RKO (cell line): ENCODE results near the gene LY6G6F.
"Not testable (repeated sequence)": the region's sequence is repeated elsewhere in the genome, so short reads cannot be mapped to it uniquely, and the experiment has no call there.

ENCODE experiments used
- DNase-seq: peaks from one replicate; pipeline ENCODE4 v3.0.0-alpha.2; 2016; ENCODE audit warnings: low spot score

LY6G6F gene

DNA sequence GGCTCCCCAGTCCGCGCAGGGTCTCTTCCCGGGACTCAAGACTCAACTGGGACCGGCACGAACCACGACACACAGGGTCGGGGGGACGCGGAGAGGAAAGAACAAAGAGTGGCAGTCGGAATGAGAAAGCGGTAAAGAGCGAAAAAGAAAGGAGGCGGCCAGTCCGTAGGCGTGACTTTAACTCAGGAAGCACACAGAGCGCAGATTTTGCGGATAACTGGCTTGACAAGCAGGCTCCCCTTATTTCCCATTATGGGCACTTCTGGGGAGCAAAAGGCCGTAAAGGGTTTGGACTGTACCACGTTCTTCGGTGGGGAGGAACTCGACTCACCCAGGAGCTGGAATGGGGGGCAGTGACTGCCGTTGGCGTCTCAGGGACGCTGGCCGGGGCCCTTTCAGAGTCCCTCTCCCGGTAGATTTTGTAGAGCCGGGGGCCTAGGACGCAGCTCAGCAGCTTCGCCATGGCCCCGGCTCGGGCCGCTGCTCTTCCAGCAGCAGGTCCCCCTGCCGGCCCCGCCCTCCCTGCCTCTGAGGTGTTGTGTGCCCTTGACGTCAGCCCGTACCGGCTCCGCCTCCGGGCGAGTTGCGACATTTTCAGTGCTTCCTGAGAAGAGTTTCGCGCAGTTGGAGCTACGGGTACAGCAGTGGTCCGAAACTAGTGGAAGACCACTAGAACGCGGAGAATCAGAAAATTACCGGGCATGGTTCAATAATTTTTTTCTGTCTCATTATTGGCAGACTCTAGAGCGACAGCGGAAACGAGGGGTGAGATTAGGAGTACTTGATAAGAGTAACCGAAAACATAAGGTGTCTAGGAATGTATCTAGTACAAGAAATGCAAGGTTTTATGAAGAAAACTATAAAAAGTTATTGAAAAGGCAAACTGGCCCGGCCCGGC, 3.6 kb upstream of the LY6G6F start, which contains the start of gene ABHD16A:
Gene ABHD16A, minus strand, starts transcription at position 506 of the 898 bp plus-strand sequence. Its CDS starts 43 bp downstream, at position 463.
- peak; percentile 98 for DNase-seq

DNA sequence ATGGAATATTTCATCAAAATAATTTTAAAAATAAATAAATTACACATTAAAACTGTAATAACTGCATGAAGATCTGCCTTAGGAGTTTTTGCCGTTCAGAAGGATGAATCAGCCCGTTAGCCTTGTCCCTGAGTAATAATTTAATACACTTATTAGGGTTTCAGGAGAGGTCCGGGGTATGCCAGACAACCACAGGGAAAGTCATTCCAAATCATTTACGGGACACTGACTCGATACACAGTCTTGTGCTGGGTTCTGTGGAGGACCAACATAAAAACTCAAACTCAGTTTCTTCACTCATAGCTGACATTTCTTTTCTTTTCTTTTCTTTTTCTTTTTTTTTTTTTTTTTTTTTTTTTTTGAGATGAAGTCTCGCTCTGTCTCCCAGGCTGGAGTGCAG, 735 bp upstream of the LY6G6F start:
- no peak for DNase-seq

DNA sequence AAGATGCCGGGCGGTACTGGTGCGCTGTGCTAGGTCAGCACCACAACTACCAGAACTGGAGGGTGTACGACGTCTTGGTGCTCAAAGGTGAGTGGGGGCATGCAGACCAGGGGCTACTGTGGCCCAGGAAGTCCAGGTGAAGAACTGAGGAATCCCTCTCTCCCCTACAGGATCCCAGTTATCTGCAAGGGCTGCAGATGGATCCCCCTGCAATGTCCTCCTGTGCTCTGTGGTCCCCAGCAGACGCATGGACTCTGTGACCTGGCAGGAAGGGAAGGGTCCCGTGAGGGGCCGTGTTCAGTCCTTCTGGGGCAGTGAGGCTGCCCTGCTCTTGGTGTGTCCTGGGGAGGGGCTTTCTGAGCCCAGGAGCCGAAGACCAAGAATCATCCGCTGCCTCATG, 1.0 kb downstream of the LY6G6F start:
- DNase-seq = no peak

DNA sequence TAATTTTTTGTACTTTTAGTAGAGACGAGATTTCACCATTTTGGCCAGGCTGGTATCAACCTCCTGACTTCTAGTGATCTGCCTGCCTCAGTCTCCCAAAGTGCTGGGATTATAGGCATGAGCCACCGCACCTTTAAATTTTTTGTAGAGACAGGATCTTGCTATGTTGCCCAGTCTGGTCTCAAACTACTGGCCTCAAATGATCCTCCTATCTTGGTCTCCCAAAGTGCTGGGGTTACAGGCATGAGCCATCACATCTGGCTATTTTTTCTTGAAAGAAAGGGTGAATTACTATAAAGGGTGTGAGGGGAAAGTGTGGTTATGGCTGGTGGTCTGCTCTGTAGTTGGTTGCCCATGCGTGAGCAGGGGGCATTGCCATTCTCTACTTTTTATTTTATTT, 1.6 kb downstream of the LY6G6F start:
- no peak for DNase-seq

DNA sequence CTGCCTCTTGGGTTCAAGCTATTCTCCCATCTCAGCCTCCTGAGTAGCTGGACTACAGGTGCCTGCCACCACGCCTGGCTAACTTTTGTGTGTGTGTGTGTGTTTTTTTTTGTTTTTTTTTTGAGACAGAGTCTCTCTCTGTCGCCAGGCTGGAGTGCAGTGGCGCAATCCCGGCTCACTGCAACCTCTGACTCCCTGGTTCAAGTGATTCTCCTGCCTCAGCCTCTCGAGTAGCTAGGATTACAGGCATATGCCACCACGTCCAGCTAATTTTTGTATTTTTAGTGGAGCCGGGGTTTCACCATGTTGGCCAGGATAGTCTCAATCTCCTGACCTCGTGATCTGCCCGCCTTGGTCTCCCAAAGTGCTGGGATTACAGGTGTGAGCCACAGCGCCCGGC, 2.5 kb downstream of the LY6G6F start:
- not testable (repeated sequence) for DNase-seq

DNA sequence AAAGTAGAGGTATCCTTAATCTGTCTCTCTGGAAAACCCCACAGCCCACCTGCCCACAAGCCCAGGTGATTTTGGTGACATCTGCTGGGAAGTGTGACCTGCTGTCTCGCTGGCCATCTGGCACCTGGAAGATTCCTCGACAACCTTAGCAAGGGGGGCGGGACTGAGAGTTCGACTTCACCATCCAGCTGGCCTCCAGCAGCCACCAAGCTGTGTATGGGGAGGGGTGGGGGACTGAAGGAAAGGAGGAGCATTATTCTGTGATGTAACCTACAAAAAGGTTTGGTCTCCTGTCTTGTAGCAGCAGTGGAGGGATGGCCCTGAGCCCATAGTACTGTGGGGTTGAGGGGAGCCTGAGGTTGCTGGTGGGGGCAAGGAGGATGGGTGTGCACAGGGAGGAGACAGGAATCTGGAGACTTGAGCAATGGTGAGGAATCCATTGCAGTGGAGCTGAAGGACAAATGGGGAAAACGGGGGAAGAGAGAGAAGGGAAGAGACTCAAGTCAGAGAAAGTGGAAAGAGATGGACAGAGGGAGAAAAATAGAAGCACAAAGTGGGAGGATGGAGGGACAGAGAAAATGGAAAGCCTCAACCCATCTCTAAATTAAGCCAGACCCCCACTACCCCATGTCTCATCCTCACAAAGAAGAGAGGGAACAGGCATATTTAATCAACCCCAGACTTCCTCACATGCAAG, 4.0 kb downstream of the LY6G6F start:
- DNase-seq = no peak

DNA sequence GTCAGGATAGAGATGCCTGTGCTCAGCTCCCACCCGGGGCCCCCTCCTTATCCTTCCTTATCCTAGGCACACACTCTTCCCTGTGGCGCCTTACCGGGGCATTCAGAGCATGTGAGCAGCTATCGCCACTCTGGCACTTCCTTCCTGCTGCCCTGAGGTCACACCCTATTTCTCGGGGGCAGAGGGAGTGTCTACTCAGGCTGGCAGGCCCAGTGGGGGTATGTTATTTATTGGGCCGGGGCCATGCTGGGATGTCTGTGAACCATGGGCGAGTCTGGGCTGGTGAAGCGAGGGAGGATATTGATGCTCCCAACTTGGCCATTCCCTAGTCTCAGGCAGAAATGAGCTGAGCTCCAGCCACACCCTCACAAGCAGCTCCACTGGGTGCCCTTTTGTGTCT, 4.6 kb downstream of the LY6G6F start:
- no peak for DNase-seq

DNA sequence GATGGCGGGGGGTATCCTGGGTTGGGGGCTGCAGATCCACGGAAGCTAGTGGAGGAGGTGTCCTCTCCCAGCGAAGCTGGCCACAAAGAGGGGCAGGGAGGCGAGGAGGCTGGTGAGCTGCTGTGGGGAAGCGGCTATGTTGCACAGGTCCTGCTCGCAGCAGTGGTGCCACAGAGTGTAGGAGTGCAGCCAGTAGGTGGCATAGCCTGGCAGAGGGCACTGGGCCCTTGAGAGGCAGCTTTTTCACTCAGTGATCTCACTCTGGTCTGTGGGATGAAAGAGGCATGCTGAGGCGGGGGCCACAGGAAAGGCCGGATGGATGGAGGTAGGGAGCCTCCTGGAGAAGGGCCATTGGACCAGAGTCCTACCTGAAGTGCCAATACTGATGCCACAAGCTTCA, 5.6 kb downstream of the LY6G6F start:
- DNase-seq = no peak

DNA sequence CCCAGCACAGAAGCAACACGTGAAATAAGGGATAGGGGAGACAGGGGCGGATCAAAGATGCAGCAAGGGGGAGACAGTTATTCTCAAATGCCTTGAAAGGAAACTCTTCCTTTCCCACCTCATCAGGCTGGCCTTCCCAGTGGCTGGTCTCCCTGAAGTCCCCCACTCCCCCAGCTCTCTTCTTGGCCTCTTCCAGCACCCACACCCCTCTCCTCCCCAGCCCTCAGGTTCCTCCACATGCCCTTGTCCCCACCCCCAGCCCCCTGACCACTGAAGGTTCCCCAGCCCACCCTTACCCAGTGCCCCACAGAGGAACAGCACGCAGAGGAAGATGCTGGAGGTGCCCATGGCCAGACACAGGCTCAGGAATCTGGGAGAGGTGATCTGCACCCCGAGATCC, 6.8 kb downstream of the LY6G6F start:
- no peak for DNase-seq

DNA sequence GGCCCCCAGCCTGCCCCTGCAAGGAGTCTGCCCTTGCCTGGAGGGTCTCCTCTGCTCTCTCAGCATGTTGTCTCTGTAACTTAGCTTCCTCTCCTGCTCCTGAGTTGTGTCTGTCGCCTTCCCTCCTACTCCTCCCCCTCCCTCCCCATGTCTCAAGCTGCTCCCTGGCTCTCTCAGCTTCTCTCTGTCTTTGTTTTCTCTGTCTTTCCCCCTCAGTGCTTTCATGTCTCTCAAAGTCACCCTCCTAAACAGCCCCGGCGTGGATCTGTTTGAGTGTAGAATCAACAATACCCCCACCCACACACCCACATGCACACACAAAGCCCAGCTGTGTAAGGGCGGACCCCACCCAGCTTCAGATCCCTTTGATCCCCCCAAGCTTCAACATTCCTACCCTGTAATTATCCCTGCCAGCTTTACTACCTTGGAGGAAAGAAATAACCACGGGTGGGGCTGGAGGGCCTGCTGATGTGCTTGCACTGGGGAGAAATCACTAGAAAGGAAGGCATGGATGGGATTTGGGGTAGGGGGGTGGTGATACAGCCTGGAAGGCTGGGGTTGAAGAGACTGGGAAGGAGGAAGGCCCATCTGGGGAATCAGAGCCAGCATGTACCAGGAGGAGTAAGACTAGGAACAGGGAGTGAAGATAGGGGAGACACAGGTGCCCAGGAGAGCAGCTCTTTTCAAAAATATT, 7.5 kb downstream of the LY6G6F start:
- DNase-seq = no peak

DNA sequence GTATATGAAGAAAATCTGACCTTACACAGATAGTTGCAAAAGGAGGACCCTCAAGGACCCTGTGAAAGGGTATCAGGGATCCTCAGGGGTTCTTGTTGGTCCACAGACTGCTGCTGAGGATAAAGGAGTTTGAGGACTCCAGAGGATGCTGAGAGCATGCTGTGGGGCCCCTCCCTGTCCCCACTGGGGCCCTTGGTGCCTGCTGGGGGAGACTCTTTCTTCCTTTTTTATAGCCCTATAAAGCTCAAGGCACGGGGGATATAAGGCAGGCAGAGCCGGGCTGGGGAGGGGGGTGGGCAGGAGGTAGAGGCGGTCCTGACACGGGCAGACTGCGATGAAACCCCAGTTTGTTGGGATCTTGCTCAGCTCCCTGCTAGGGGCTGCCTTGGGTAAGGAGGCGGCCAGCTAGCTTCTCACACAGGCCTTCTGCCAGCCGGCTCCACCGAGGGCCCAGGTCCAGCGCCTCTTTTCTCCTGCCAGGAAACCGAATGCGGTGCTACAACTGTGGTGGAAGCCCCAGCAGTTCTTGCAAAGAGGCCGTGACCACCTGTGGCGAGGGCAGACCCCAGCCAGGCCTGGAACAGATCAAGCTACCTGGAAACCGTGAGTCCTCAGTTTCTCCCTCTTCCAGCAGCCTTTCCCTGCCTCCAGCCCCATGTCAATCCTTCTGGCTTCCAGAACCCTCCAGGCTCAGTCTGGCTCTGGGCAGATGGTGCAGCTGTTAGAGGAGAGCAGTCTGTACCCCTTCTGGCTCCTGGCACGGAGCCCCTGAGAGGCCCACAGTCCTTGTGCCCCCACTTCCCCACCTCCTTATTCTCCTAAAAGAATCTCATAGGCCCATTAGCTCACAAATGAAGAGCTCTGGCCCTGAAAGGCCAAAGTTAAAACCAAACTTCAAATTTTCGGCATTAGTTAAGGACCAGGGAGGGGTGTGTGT, 8.6 kb downstream of the LY6G6F start, which contains the start of gene LY6G6D:
Gene LY6G6D, plus strand, starts transcription at position 327 of the 937 bp plus-strand sequence. Its CDS starts 8 bp downstream, at position 335.
- DNase-seq = no peak

DNA sequence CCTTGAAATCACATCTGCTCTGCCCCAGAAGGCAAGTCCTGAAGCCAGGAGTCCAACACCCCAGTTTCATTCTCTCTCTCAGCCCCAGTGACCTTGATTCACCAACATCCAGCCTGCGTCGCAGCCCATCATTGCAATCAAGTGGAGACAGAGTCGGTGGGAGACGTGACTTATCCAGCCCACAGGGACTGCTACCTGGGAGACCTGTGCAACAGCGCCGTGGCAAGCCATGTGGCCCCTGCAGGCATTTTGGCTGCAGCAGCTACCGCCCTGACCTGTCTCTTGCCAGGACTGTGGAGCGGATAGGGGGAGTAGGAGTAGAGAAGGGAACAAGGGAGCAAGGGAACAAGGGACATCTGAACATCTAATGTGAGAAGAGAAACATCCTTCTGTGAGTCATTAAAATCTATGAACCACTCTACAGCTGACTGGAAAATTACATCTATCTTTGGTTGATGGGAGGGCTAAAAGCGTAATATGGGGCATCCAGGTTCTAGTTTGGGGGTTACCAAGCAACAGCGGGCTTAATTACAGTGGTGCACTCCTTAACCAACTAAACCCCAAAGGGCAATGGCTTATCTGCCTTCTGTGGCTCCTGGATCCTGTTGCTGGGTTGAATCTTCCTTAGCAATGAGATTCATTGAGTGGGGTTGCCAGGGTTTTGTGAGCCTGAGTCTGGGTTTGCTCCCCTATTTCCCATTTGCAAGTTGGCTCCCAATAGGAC, 11.0 kb downstream of the LY6G6F start:
- DNase-seq = no peak

DNA sequence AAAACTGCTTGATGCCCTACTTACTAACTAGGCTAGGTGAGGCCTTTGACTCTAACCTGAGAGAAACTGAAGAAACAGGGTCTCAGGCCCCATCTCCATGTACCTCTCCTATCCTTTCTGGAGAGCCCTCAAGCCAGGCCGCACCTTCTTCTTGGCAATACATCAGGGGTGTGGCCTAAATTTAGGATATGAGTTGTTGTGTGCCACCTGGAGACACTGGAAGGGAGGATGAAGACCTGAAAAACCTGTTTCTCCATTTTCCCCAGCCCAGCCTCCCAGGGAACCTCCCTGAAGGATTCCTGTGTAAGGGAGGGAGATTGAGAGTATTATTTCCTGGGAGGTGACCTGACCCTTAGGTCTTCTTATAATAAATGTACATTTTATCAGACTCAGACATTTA, 11.6 kb downstream of the LY6G6F start:
- no peak for DNase-seq

DNA sequence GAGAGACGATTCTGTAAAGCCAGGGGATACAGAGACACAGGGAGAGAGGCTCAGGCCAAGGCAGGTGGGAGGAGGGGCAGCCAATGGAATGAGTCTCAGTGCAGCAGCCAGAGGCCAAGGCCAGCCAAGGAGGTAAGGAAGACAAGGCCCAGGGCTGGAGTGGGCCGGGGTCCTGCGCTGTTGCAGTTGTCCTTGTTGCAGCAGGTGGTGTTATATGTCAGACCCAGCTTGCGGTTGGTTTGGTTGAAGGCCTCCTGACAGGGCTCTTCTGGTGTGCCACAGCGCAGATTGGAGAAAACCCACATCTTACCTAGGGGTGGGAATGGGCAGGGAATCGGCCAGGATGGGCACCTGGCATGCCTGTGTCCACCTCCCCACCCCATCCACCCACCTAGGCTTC, 12.3 kb downstream of the LY6G6F start:
- no peak for DNase-seq

DNA sequence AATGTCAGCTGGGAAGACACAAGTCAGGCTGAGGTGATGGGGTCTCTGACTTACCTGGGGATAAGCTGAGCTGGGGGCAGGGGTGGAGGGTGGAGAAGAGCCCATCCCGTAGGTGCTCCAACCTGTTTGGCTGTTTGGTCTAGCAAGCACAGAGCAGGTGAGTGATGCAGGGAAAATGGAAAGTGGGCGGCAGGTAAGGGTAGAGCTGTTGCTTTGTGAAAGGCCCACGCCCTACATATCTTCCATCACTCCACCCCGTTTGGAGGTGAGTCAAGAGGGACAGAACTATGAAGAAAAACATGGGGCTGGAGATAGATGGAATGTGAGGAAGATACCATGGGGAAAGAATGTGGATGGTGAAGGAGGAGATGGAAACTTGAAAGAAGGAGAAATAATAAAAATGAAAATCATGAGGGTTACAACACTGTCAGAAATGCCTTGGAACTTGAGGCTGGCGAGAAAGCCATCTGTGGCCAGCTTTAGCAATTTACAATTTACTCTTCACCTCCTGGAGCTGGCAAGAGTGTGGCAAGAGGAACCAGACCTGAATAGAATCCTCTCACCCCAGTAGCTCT, 13.6 kb downstream of the LY6G6F start:
- no peak for DNase-seq

DNA sequence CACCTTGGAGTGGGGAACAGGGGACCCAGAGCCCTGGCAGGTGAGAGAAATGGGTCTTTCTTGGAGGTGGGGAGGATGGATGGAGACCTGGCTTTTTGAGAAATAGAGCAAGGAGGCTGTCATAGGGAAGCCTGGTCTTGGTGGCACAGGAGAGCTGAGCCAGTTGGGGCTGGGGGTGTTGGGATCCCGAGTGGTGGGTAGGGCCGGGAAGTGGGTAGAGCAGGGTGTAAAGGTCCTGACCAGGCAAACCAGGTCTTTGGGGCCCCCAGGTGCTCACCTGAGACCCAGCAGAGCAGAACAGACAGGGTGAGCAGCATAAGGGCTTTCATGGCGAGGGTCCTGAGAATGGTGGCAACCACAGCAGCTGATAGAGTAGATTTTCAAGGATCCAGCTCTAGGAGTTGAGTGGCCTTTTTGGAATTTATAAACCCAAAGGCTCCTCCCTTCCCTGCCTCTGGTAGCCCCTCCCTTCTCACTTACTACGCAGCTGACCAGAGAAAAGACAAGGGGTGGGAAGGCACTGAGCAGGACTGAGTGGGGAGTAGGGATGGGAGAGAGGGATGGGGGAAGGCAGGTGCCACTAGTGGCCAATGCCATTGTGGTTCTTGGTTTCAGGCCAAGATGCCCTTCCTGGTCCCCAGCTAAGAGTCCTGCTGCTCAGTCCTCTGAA, 14.8 kb downstream of the LY6G6F start, which contains the start of gene LY6G6C:
Gene LY6G6C, minus strand, starts transcription at position 396 of the 670 bp plus-strand sequence. Its CDS starts 67 bp downstream, at position 329.
- DNase-seq = no peak

DNA sequence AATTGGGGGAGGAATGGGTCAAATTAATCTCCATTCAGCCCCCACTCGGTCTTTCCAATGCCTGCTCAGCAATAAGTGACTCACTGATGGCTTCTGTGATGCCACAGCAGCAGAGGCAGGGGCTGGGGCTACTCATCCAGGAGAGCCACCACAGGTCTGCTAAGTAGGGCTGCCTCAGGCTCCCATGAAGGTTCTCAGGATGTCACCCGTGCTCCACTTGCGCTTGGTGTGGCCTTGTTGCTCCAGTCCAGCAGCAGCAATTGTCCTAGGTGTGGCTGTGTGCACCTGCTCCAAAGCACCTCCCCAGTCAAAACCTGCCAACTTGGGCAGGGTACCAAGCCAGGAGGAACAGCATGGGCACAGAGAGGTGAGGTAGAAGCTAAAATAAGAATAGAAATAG, 15.5 kb downstream of the LY6G6F start:
- no peak for DNase-seq

DNA sequence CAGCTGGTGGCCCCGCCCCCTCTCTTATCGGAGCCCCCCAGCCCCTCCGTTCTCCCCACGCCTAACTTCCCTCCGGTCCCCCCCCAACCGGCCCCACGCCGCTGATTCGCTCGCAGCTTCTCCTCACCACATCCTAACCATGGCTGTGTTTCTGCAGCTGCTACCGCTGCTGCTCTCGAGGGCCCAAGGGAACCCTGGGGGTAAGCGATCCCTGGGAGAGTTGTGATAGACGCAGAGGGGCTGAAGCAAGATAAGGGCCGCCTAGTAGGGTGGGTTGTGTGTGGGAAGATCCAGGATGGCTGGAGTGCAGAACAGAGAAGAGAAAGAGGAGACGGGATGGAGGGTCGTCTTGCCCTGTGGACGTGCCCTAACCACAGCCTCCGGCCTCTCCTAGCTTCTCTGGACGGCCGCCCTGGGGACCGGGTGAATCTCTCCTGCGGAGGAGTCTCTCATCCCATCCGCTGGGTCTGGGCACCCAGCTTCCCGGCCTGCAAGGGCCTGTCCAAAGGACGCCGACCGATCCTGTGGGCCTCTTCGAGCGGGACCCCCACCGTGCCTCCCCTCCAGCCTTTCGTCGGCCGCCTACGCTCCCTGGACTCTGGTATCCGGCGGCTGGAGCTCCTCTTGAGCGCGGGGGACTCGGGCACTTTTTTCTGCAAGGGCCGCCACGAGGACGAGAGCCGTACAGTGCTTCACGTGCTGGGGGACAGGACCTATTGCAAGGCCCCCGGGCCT, 16.7 kb downstream of the LY6G6F start, which contains the start of gene MPIG6B:
Gene MPIG6B, plus strand, starts transcription at position 129 of the 735 bp plus-strand sequence. Its CDS starts 11 bp downstream, at position 140.
- DNase-seq = no peak
